Posterior cingulate gyrus (tissue), 11 donors: ENCODE data around the gene PRR35.

ENCODE experiments used
- DNase-seq, 10 donors: peaks; one replicate each; pipeline versions ENCODE4 v3.0.0 to v3.0.0-alpha.2; 2020 to 2021; ENCODE audit warnings: mixed read lengths in 3 of 10
- intact Hi-C: fragments of 100-400 bp; cut with DNase I; formaldehyde crosslinking; loops from one replicate; pipeline ENCODE4 v1.15.1; 2023

The PRR35 gene

DNA sequence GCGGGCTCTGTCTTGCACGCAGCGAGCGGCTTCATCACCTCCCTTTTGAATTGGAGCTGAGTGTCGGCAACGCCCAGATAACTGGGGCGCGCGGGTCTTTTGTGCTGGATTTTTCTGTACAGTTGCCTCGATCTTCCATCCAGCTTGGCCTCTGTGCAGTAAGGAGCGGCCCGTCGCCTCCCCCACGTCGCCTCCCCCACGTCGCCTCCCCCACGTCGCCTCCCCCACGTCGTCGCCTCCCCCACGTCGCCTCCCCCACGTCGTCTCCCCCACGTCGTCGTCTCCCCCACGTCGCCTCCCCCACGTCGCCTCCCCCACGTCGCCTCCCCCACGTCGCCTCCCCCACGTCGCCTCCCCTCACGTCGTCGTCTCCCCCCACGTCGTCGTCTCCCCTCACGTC is 15.7 kb upstream of the PRR35 start:
- intact Hi-C loops, result no loop called here
- DNase-seq, result no peak

DNA sequence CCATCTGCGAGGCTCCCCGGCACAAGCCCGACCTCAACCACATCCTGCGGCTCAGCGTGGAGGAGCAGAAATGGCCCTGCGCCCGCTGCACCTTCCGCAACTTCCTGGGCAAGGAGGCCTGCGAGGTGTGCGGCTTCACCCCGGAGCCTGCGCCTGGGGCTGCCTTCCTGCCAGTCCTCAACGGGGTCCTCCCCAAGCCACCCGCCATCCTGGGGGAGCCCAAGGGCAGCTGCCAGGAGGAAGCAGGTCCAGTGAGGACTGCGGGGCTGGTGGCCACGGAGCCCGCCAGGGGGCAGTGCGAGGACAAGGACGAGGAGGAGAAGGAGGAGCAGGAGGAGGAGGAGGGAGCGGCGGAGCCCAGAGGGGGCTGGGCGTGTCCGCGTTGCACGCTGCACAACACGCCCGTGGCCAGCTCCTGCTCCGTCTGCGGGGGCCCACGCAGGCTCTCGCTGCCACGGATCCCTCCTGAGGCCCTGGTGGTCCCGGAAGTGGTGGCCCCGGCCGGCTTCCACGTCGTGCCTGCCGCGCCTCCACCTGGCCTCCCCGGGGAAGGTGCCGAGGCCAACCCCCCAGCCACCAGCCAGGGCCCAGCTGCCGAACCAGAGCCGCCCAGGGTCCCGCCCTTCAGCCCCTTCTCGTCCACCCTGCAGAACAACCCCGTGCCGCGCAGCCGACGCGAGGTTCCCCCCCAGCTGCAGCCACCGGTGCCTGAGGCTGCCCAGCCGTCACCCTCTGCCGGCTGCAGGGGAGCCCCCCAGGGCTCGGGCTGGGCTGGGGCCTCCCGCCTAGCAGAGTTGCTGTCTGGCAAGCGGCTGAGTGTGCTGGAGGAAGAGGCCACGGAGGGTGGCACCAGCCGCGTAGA is 13.1 kb upstream of the PRR35 start:
- intact Hi-C loops, result no loop called here
- DNase-seq, result peak; percentile 54 to 96 (median 69)

DNA sequence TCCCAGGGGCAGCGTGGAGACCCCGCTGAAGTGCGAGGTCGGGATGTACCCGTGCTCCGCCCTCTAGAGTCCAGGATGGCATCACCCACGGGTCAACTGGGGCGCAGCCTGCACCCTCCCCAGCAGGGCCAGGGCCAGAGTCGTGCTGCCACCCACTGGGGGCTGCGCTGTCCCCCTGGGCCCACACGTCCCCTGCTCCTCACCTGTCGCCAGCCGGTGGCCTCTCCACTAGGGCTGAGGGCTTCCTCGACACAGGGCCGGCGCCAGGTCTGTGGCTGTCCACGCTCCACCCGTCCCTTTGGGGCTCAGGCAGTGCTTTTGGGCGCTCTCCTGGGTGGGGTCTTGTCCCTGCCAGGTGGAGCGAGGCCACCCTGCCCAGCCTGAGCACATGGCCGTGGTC is 11.6 kb upstream of the PRR35 start:
- DNase-seq, result no peak

DNA sequence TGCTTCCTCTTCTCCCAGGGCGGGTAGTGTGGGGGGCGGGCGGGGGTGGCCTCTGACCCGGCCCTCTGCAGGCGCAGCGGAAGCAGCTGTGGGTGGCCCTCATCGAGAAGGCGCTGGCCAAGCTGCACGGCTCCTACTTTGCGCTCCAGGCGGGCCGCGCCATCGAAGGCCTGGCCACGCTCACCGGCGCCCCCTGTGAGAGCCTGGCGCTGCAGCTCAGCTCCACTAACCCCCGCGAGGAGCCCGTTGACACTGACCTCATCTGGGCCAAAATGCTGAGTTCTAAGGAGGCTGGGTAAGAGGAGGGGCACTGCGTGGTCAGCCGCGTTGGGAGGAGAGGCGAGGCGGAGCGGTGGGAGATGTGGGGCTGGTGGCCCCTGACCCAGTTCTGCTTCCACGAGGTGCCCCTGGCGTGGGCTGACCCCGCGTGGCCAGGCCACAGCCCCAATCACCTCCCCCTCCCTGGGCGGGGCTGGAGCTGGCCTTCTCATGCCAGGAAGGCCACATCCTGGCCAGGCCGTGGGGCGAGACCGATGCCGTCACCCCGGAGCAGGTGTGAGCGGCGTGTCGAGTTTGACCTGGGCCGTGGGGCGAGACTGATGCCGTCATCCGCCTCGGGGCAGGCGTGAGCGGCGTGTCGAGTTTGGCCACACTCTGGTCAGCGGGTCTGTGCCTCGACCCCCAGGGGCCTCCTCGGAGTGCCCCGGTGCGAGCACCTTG is 10.5 kb upstream of the PRR35 start:
- intact Hi-C loops, result no loop called here
- DNase-seq, result no peak

More for the DNA sequence above, 11.6 kb upstream of the PRR35 start:
- intact Hi-C loops, result no loop called here

DNA sequence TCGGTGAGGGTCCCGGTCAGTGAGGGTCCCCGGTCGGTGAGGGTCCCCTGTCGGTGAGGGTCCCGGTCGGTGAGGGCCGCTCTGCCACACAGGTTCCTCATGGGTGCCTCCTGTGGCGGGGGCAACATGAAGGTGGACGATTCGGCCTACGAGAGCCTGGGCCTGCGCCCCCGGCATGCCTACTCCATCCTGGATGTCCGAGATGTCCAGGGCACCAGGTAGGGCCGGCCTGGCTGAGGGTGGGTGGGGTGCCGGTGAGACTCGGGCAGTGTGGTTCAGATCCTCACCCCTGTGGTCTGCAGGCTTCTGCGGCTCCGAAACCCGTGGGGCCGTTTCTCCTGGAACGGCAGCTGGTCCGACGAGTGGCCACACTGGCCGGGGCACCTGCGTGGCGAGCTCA is 9.0 kb upstream of the PRR35 start:
- no peak for DNase-seq
- intact Hi-C loops, result no loop called here

DNA sequence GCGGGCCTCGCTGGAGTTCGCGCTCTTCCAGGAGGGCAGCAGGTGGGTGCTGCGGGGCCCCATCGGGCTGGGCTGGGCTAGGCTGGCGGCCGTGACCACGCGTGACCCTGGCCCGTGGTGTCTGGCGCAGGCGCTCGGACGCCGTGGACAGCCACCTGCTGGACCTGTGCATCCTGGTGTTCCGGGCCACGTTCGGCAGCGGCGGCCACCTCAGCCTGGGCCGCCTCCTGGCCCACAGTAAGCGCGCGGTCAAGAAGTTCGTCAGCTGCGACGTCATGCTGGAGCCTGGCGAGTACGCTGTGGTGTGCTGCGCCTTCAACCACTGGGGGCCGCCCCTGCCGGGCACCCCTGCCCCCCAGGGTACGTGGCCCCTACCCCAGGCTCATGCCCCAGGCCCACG is 8.0 kb upstream of the PRR35 start:
- no peak for DNase-seq
- intact Hi-C loops, result no loop called here

DNA sequence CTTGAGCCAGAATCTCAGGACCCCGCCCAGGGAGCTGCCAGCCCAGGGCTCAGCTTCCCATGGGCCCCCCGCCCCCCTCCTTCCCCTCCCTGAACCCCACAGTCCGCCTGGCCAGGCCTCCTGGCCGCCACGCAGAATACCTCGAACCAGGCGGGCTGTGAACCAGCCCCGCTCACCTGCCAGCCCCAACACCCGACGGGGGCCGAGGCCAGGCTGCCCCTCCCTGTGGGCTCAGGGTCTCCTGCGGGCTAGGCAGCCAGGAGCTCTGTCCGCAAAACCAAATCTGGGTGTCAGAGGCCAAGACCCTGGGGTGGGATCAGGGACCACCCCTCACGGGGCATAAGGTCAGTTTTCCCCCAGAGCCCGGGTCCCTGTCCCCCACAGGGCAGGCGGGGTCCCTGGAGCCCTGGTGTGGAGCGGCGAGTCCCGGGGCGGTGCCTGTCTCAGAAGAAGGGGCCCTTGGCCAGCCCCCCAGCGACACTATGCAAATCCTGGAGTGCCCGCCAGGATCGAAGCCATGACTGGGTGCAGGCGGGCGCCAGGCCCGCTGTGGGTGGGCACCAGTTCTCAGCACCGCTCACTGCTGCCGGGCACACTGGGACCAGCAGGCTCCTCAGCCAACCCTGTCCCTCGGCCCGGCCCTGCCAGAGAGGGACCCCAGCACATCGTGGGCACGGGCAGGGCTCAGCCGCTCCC is 6.4 kb upstream of the PRR35 start:
- no peak for DNase-seq
- intact Hi-C loops, result no loop called here

DNA sequence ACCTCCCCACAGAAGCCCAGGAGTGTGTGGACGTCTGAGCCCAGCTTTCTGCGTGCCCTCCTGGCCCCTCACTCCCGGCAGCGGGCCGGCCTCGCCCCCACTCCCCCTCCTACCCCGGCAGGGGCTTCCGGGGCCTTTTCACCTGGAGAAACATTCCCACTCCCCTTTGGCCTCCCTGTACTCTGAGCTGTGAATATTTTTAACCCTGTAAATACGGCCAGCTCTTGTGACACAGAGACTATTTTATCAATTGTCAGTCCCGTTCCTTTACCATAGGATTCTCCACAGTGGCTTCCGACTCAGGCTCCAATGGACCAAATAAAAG is 5.9 kb upstream of the PRR35 start:
- intact Hi-C loops, result no loop called here
- DNase-seq, result no peak

DNA sequence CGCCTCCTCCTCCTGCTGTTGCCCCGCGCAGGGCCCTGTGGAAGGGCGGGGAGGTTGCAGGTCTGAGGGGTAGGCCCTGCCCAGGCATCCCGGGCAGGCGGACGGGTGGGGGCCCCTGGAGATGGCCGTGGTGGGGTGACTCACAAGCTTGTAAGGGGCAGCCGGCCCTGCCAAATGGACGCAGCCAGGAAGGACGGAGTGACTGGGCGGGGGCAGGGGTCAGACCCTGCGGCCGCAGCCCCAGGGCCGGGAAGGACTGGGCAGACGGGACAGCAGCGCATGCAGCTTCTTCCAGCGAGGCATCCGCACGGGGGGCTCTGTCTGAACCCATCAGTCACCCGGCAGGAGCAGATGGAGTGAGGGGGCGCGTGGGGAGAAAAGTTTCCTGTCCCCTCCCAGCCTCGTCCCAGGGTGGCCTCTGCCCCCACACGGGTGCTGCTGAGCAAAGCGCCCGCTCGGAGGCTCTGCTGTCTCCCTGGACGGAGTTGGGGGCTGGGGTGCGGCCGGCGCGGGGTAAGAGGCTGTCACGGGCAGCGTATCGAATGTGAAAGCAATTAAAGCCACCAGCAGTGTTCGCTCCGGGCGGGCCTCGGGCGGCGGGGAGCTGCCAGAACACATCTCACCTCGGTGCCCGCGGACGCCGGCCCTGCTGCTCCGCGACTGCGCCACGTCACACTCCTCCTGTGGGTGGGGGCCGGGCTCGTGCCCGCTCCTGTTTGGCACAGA is 5.4 kb upstream of the PRR35 start:
- intact Hi-C loops, result no loop called here
- DNase-seq, result no peak

DNA sequence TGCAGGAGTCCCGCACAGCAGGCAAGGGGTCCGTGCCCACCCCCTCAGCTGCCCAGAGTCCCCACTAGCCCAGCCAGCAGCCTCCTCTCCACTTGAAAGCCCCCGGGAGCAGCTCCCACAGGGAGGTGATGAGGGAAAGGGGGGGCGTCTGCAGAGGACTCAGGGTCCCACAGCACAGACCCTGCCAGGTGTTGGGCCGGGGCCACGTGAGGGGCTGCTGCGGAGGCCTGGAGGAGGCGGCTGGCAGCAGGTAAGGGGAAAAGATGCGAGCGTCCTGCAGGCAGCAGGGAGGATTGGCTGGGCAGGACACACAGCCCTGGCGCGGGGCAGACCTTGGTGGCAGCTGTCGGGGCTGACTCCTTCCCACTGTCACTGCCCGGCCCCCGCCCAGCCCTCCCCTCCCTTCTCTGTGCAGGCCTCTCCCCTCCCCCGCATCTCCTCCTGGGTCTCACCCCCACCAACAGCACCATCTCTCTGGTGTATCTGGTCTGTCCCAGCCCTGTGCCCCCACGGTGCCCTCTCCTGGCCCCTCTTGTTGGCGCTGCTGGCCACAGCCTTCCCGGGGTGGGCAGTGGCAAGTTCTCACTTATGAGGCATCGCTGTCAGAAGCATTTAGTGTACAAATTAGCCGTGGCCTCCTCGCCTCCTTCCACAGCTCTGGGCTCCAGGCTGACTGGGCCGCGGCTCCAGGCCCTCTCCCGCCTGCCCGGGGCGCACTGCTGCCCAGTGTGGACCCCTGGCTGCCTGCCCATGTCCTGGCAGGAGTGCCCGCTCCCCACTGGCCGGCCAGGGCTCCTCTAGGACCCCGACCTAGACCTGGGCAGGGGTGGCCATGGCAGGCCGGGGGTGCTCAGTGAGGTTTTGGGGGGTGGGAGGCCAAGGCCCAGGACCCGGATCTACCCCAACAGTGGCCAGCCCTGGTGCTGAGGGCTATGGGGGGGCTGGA is 4.4 kb upstream of the PRR35 start:
- intact Hi-C loops, result no loop called here
- no peak for DNase-seq

DNA sequence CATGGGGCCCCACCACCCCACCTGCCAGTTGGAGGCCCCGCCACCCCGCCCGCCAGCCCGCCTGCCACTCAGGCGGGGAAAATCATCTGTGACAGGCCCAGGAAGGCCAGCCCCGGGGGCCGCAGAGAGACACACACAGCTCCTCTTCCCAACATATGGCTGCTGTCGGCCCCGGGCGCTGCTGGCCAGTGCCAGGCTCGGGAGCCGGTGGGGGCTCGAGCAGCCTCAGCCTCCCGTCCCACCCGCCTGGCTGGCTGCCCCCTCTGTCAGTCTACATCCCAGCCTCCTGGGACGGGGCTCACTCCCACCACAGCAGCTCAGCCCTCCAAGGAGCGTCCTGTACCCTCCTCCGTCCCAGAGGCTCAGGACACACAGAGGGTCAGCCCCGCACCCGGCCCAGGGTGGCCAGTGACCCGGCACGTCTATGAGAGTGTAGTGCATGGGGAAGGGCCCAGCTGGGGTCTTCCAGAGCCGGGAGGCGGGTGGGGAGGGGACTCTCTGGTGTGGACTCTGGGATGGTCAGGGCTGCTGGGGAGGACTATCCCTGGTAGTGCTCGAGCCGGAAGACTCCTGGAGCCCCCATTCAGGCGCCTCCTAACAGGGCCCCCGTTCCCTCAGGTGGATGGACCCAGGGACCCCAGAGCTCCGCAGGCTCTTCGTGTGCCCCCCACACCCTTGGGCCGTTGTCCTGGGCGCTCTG is 3.6 kb upstream of the PRR35 start:
- DNase-seq, result no peak

DNA sequence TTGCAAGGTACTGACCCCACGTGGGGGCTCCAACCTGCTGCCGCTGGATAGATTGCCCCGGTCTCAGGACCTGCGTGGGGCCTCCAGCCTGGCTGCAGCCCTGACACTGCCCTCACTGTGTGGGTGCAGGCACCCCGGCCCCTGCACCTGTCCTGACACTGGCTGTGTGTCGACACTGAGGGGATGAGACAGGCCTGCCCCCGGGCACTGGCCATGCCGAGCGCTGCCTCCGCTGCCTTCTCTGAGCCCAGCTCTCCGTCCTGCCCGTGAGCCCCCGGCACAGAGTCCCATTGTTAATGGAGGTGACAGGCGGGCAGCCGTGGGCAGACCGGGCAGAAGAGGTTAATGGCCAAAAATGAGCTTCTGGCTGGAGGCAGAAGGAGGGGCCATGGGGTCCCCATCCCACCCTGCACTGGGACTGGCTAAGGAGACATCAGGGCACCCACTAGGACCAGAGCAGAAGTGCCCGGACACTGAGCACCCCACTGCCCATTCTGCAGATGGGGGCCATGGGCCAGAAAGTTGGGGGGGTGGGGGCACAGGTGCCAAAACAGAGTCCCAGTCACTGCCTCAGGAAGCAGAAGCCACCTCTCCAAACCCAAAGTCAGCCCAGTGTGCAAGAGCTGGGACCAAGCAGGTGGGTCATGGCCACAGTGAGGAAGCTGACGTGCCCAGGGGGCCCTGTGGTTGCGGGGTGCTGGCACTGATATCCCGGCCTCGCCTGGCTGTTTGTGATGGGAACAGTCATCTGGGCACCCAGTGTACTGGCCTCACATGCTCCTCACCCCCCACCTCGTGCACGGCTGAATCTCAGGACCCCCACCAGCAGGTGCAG is 2.5 kb upstream of the PRR35 start:
- intact Hi-C loops, result no loop called here
- DNase-seq, result no peak

More for the DNA sequence above, 3.6 kb upstream of the PRR35 start:
- intact Hi-C loops, result no loop called here

DNA sequence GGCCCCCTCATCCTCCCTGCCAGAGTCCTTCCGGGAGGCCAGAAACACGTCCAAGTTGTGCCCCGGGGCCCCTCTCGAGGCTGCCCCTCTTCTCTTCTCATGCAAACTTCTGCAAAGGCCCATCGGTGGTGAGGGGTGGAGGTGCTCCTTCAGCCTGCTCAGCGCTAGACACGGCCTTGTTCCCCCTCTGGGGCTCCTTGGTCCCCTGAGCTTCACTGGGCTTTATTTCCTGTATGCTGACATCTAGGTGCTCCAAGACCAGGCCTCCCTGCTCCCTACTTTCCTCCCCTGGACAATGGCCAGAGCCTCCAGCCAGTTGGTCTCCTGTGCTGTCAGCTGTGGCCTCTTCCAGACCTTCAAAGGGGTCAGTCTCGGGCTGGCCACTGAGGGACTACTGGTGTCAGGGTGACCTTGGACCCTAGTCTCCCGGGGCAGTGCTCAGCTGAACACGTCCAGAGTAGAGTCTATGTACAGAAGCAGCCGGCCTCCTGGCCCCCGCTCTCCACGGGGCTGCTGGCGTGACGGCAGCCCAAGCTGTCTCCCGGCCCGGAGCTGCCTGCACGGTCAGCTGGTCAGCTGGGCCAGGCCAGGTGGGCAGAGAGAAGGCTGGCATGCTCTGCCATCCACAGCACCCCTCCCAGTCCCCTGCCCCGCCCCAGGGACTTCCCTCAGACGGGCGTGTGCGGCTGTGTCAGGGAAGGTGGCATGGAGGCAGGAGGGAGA is 1.7 kb upstream of the PRR35 start:
- no peak for DNase-seq
- intact Hi-C loops, result no loop called here

DNA sequence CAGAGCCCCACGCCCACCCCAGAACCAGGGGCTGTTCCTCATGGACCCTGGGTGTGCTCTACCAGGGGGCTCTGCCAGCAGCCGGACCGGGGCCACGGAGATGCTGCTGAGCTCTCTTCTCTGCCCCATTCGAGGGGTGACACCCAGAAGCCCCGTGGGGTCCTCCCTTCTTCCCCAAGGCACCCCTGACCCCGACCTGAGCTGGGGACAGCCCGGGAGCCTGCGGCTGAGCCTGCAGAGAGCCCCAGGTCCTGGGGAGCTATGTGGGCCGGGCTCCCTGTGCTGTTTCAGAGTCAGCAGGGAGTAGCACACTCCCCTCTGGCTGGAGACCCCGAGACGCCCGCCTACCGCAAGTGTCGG is 1.2 kb upstream of the PRR35 start:
- intact Hi-C loops, result no loop called here
- no peak for DNase-seq

DNA sequence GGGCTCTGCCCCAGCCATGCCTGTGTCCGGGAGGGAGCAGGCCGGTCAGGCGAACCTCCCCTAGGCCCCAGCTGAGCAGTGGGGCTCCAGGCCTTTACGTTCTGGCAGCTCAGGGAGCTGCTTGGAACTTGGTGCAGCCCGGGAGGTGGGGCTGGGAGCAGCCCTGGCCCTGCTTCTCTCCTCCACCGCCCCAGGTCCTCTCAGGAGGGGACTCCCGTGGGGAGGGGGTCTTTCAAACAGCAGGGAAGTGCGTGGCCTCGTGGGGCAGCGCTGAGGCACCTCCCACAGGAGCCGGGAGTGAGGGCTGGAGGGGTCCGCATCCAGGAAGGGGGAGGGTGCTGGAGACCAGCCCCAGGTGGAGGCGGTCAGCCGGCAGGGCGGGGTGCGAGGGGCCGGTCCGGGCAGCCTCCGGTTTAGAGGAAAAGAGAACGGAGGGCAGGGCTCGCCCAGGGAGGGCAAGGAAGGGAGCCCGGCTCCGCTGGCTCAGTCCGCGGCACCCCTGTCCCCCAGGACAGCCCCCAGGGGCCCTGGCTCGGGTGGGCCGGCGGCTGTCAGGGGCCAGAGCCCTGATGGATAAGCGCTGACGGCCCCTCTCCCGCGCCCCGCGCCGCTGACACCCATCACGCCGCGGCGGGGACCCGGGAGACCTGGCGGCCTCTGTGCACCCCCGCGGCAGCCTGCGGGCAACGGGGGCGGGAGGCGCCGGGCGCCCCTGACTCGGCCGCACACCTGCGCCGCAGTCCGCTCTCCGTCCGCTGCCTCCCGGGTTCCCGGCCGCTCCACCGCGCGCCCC is 587 bp upstream of the PRR35 start:
- intact Hi-C loops, result no loop called here
- DNase-seq, result no peak

DNA sequence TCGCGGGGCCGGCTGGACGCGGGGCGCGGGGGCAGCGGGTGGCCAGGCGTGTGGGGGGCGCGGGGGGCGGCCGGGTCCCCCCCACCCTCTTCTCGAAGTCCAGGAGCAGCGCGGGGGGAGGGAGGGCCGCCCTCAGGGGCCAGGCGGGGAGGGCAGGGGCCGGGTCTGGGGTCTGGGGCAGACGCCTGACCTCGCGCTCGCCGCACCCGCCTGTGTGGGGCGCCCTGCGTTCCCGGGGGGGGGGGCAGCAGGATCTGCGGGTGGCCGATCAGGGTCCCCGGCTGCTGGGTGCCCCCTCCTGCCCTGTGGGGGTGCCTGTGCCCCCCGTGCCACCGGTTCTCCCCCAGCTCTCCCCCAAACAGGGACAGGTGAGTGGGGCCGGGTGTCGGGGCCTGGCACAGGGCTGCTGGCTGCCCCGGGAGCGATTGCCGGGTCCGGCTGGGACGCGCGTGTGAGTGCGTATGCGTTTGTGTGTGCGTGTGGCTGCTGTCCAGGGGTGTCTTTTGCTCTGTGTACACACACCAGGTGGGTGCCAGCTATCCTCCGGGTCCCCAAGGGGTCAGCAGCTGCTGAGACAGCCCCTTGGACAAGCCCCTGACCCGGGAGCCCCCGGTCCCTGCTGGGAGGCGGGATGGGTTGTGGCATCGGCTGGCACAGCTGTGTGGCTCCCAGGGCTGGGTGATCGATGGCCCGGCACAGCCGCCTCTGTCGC is 663 bp downstream of the PRR35 start:
- no peak for DNase-seq
- intact Hi-C loops, result no loop called here
